GM18498 (cell line): ENCODE data around the gene CRYBB1.

Experiments
- ATAC-seq: cut with Tn5 transposase; IDR thresholded peaks from one replicate; pipeline ENCODE4 v1.9.1; 2021; ENCODE audit warnings: mild to moderate bottlenecking, moderate library complexity; ENCODE audit not compliant: unreplicated experiment

Gene CRYBB1

DNA sequence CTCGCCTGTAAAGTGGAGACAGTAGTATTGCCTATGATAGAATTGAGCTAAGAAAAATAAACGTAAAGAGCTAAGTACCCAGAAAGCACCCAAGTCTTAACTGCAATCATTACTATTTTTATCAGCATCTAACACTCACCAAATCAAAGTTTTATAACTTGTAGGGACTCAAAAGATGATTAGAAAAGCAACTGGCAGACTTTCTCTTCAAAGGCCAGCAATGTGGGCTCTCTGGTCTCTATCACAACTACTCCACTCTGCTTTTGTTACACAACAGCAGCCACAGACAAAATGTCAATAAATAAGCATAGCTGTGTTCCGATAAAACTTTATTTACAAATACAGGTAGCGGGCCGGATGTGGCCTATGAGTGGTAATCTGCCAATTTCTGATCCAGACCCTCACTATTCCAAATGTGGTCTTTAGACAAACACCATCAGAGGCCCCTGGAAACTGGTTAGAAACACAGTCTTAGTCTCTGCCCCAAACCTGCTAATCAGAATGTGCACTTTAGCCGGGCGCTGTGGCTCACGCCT, 36.1 kb downstream of the CRYBB1 start:
- no peak for ATAC-seq

DNA sequence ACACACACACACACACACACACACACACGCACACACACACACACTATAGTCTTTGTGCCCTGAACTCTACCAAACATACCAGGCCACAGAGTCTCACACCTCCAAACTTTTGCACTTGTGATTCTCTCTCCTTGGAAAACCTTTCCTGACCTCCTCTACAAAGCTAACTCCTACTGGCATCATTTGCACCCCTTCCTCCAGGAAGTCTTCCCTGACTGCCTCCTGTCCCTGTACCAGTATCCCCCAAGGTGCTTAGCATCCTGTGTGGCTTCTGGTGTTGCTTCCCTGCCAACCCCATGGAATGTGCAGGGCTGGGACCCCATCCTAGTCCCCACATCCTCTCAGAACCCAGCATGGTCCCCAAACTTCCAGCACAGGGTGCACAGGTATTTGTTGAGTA, 36.8 kb downstream of the CRYBB1 start:
- no peak for ATAC-seq

DNA sequence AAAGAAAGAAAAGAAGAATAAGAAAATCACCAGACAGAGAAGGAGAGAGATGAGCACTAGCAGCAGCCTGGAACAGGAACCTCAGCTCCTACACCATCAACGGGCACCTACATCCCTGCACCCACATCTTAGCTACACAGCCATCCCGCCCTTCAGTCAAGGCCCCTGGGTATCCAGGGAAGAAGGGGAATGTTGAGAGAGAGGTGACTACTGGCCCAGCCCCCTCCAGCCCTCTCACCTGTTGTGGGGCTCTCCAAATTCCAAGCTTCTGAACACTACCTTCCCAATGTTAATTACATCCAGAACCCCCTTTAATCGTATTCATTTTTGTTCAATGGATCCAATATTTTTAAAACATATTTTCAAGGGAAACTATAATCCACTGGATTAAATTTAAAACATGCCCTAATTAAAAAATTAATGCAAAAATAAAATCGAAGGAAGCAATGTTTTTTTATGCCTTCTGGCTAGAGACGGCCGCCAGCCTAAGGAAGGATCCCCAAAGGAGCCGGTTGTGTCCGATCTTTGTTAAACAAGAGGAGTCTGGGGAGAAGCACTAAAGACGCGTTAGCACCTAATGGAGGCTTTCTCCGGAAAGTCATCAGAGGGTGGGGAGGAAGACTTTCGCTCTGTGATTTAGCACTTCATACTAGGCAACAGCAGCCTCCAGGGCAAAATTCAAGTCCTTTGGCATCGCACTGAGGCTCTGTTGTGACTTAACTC, 37.4 kb downstream of the CRYBB1 start:
- ATAC-seq: no peak

DNA sequence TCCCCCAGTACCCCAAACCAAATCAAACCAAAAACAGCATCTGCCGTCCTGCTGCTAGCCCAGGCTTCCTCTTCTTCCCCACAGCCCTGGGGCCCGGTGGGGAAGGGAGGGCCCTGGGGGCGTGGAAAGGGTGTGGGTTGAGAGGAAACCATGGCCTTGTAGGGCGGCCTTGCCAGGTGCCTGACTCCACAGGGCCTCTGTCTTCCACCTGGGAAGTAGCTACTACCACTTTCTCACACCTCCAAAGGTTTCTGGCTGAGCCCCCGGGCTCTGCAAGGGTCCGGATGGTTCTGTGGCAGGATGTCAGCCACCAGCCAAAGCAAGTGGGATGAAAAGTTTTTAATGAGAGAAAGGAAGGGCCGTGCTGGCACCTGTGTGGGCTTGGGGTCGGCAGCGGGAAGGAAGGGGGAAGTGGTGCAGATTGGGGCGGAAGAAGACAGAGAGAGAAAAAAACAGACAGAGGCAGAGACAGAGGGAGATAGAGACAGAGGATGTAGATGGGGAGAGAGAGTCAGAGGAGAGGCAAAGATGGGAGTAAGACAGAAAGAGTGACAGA, 38.4 kb downstream of the CRYBB1 start:
- ATAC-seq: peak; percentile 90

DNA sequence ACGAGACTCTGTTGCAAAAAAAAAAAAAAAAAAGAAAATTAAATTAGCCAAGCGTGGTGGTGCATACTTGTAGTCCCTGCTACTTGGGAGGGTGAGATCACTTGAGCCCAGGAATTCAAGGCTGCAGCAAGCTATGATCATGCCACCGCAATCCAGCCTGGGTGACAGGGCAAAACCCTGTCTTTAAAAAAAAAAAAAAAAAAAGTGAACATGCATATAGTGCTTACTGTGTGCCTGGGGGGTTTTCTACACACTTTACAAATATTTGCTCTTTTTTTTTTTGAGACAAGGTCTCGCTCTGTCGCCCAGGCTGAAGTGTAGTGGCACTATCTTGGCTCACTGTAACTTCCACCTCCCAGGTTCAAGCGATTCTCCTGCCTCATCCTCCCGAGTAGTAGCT, 40.7 kb downstream of the CRYBB1 start:
- no peak for ATAC-seq

DNA sequence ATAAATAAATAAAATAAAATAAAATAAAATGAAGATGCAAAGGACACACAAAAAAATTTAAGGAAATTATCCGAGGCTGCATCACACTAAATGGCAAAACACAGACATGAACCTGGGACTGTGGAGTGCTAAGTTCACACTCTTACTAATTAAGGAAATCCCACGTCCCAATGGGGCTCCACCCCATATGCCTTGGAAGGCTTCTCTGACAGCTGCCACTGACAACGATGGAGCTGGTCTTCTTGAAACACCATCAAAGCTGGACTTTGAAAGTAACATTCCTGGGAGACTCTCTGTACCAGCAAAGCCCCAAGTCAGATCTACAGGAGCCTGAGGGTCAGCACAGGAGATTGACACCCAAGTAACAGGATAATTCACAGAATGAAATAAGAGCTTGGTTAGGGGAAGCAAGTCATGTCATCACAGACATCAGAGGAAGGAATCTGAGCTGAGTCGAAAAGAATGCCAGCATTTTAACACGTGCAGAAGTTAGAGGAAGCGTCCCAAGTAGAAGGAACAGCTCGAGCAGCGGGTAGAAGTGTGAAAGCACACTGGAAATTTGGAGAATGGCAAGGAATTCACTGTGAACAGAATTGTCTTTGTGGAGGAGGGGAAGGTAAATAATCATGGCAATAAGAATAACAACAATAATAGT, 41.7 kb downstream of the CRYBB1 start:
- no peak for ATAC-seq

DNA sequence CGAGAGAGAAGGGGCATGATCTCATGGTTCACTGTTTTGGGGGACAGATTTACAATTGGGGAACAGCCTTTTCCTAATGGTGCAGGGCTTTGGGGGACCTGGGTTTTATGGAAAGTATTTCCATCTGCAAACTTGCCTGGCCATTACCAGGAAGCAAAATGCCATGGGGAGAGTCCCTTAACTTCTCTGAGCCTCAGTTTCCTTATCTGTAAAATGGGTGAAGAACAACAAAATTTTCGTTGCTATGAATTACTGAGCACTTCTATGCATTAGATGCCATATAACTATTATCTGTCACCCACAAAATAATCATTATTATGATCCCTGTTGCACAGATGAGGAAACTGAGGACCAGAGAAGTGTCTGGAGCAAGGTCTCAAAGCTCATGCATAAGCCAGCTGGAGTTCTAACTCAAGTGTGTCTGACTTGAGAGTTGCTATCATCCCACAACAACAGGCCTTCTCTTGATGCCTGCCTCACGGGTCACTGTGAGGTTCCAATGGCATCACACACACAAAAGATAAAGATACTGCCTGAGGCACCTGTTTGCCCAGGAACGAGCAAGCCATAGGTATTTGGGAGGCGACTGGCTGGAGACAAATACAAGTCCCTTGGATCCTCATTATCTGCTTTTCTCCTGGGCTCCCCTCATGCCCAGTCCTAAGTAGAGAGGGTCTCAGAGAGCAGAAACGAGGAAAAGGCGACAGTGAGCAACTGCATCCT, 43.7 kb downstream of the CRYBB1 start:
- ATAC-seq: no peak

DNA sequence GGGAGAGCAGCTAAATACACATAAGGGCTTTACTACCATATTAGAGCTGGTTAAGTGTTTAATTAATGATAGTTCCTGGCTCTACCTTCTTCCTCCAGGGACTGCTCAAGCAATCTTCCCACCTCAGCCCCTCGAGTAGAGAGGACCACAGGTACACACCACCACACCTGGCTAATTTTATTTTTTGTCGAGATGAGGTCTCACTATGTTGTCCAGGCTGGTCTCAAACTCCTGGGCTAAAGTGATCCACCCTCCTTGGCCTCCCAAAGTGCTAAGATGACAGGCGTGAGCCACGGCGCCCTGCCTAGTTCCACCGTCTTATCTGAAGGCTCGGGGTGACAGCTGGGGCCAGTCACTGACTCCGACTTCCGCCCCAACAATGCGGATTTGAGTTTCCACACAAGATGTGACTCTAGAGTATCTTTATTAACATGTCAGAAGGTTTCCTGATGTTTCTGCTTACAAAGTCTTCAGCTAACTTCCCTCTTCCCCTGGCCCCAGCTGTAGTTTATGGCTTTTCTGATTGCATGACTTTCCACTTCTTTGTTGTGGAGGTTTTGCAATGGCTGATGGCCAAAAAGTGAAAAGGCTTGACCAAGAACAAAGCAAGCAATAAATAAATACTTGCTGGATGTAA, 44.7 kb downstream of the CRYBB1 start:
- no peak for ATAC-seq

DNA sequence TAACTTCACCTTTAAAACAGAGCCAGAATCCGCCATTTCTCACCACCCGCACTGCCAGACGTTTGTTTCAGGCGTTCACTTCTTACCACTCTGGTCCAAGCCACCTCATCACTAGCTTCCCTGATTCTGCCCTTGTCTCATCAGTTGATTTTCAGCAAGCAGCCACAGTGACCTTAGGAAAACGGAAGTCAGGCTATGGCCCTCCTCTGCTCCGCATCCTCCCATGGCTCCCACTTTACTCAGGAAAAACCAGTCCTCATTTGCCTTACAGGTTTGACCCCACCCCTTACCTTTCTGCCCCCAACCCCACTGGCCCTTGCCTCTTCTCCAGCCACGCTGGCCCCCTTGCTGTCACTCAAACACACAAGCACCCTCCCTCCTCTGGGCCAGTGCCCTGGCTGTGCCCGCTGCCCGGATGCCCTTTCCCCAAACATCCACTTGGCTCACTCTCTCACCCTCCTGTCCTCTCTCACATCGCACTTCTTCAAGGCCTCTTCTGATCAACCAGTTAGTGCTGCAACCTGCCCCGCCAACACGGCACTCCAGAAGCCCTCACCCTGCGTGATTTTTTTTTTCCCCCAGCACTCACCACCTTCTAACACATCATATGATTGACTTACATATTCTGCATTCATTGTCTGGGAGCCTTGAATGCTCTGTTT, 46.8 kb downstream of the CRYBB1 start:
- no peak for ATAC-seq

DNA sequence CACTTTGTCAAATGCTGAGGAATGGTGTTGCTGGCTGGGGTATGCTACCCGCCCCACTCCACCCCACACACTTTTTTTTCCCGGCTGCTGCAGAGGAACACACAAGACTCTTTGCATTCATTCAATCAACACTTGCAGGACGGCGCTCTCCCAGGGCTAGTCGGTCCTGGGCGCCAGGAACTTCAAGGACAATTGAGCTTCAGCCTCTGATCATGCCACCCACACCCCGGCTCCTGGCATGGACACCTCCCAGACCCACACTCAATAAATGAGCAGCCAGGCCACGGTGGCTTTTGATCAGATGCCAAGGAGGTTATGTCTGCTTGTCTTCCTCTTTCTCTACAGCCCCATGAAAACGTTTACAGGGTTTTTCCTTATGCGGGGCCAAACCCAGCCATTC, 47.7 kb downstream of the CRYBB1 start:
- ATAC-seq: no peak

DNA sequence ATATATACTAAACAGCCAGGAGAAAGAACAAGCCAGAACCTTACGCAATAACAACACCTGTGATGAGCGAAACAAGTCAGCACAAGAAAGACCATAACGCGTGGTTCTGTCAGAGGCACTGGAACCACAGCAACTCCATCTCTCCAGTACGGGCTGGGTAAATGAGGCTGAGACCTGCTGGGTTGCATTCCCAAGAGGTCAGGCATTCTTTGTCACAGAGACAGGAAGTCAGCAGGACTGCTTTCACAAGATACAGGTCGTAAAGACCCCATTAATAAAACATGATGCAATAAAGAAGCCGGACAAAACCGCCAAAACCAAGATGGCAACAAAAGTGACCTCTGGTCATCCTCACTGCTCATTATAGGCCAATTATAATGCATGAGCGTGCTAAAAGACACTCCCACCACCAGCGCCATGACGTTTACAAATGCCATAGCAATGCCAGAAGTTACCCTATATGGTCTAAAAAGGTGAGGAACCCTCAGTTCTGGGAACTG, 49.6 kb downstream of the CRYBB1 start:
- ATAC-seq: no peak

DNA sequence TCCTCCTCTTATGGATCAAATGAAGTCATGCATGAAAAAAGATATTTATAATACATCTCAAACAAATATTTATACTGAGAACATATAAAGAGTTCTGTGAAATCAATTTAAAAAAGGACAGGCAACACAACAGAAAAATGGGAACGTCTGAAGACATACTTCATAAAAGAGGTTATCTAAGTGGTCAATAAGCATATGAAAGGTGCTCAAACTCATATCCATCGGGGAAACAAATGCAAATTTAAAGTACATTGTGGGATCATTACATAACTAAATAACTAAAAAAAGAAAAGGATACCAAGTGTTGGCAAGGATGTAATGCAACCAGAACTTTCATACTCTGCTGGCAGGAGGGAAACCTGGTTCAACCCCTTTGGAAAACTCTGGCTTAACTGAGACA, 50.2 kb downstream of the CRYBB1 start:
- ATAC-seq: no peak

DNA sequence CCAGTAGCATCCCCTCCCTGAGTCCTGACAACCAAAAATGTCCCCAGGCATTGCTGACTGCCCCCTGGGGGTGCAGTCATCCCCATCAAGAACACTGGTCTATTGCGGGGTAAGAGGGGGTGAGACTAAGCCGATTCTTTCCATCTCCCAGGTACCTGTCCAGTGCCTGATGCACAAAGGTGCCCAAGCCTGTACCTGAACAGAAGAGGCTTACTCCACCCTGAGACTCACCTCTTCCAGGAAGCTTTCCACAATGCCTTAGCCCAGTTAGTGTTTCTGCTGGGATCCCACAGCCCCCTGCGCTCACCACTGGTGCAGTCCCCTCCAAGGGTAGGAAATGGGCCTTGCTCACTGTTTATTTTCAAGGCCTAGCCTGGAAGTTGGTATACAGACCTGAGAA, 50.8 kb downstream of the CRYBB1 start:
- ATAC-seq: no peak

DNA sequence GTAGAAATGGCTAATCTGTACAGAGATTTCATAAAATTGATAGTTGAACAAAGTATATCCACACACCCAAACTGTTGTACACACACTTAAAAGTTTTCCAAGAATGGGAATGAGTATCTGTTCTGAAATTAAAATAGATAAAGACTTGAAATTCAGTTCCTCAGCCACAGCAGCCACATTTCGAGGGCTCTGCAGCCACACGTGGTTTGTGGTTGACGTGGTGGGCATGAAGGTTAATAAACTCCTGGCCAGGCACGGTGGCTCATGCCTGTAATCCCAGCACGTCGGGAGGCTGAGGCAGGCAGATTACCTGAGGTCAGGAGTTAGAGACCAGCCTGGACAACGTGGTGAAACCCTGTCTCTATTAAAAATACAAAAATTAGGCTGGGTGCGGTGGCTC, 51.9 kb downstream of the CRYBB1 start:
- no peak for ATAC-seq

DNA sequence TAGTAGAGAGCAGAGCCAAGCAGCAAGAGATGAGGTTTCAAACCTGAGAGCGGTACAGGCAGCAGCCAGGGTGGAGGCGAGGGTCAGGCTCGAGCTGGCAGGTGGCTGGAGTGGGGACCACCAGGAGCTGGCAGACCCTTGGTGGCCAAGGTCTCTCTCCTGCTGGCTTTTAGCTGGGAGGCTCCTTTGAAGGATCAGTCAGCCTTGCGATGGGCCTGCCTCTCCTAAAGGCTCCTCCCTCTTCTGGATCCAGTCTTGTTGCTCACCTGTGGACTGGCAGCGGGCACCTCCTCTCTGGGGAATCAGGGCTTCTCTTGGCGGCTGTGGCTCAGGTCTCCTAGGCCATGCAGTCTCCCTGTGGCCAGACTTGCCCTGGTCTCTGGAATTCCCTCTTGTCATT, 52.6 kb downstream of the CRYBB1 start:
- no peak for ATAC-seq

DNA sequence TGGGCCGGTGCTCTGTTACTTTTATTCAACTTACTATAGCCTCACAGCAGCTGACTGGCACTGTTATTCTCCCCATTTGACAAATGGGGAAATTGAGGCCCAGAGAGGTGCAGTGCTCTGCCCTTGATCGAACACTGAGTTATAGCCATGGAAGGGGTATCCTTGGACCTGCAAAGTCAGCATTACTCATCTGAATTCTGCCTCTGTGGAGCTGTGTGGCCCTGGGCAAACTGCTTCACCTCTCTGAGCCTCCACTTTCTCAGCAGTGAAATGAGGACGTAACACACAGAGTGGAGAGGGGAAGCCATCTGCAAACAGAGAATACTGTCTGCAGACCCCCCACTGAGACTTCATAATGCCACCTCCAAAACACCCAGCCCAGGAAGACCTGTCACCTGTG, 53.2 kb downstream of the CRYBB1 start:
- ATAC-seq: no peak

DNA sequence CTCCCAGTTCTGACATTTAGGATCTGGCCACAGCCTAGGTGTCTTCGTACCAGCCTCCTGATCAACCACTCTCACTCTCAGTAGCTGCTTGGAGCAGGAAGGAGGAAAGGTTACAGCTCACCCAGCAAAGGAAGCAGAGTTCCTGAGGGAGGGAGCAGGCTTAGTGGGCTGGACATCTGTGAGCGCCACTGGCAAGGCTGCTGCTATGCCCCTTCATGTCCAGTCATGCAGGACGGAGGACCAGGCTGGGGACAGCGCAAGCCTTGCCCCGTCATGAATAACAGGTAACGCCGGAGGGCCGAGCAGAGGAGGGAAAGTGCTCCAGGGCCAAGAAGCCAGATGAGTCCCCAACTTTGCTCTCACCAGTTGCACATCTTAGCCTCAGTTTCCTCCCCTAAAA, 53.6 kb downstream of the CRYBB1 start:
- ATAC-seq: no peak

DNA sequence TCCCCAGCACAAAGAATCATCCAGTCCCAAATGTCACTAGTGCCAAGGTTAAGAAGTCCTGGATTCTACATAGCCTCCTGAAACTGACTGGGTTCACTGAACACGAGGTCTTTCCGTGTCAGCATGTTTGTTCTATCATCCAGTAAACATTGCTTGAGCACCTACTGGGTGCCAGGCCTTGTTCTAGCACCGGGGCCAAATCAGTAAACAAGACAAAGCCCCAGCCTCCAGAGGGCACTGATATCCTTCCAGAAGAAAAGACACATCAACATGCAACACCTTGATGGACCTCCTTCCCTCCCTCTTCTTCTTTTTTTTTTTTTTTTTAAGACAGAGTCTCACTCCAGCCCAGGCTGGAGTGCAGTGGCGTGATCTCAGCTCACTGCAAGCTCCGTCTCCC, 54.8 kb downstream of the CRYBB1 start:
- ATAC-seq: no peak

DNA sequence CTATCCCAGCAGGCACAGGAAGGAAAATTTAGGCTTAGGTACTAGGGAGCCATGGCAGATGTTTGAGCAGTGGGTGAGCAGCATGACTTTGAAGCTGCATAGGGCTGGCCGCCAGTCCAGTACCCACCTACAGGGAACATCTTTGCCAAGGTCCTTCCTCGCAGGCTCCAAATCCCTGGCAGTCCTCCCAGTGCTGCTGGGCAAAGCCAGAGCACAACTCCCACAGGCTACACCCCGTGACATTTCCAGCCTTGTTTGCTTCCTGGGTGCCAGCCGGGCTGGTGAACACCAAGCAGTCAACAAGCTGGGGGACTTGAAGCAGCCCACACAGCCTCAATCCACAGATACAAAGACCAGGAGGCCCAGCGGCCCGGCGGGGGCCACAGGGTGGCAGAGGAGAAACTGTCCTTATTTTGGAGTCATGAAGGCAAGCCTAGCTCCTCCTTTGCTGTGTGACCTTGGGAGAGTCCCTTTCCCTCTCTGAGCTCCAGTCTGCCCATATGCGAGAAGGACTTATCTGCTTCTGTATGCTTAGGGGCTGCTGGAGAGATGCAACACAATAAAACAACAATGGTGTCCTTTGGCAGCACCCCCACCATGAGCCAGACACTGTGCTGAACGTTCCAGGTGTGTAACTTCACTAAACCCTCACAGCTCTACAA, 55.9 kb downstream of the CRYBB1 start:
- no peak for ATAC-seq
